Measurements from ENCODE around the gene HEBP2.

HEBP2 gene

GRCh38 chr6:138372711-138373463 is 31.1 kb upstream of the HEBP2 start:
- TF ChIP-seq CTCF (IDR thresholded peaks at IDR 0.05; ENCODE audit: low read depth, low read length), result peak; percentile 29
- peak; percentile 32 to 74 for DNase-seq (ENCODE audit: low read depth in 2 of 2)
- H3K4me3 ChIP-seq (replicated peaks in 1 of 2; ENCODE audit: low read depth in 2 of 2, low read length in 2 of 2), result no peak overlapping the region

GRCh38 chr6:138374230-138374629 is 29.8 kb upstream of the HEBP2 start:
- no peak overlapping the region for H3K4me3 ChIP-seq (replicated peaks in 1 of 2; ENCODE audit: low read depth in 2 of 2, low read length in 2 of 2)
- DNase-seq (ENCODE audit: low read depth in 2 of 2), result no peak
- no peak for TF ChIP-seq CTCF (IDR thresholded peaks at IDR 0.05; ENCODE audit: low read depth, low read length)

GRCh38 chr6:138374815-138375214 is 29.2 kb upstream of the HEBP2 start:
- TF ChIP-seq CTCF (IDR thresholded peaks at IDR 0.05; ENCODE audit: low read depth, low read length), result no peak
- DNase-seq (ENCODE audit: low read depth in 2 of 2), result no peak
- H3K4me3 ChIP-seq (replicated peaks in 1 of 2; ENCODE audit: low read depth in 2 of 2, low read length in 2 of 2), result no peak overlapping the region

GRCh38 chr6:138377042-138377441 is 27.0 kb upstream of the HEBP2 start:
- no peak for TF ChIP-seq CTCF (IDR thresholded peaks at IDR 0.05; ENCODE audit: low read depth, low read length)
- no peak for DNase-seq (ENCODE audit: low read depth in 2 of 2)
- no peak overlapping the region for H3K4me3 ChIP-seq (replicated peaks in 1 of 2; ENCODE audit: low read depth in 2 of 2, low read length in 2 of 2)

- no peak within 1 kb of the TSS for H3K4me3 ChIP-seq (replicated peaks in 1 of 2; ENCODE audit: low read depth in 2 of 2, low read length in 2 of 2)
- no peak for TF ChIP-seq CTCF (IDR thresholded peaks at IDR 0.05; ENCODE audit: low read depth, low read length)
- DNase-seq (ENCODE audit: low read depth in 2 of 2), result no peak
Measured at GRCh38 chr6:138377844-138378243, 26.2 kb upstream of the HEBP2 start, which contains the start of gene SMIM28. Gene SMIM28, plus strand, starts transcription at chr6:138377905. Its CDS starts 168 bp downstream, at chr6:138378073.

- TF ChIP-seq CTCF (IDR thresholded peaks at IDR 0.05; ENCODE audit: low read depth, low read length), result no peak
- DNase-seq (ENCODE audit: low read depth in 2 of 2), result no peak
- no peak overlapping the region for H3K4me3 ChIP-seq (replicated peaks in 1 of 2; ENCODE audit: low read depth in 2 of 2, low read length in 2 of 2)
Measured at GRCh38 chr6:138378463-138378862, 25.6 kb upstream of the HEBP2 start.
